ENCODE data around the gene C2orf49.
A peak's percentile ranks its signal among the peaks of the same experiment; 100 is the strongest.

C2orf49 gene

GRCh38 chr2:105327690-105328089, 9.7 kb upstream of the C2orf49 start:
- no peak for TF ChIP-seq CTCF (IDR thresholded peaks at IDR 0.05; ENCODE audit: control insufficient read depth, extremely low read depth, insufficient read depth)

GRCh38 chr2:105328281-105329196, 8.8 kb upstream of the C2orf49 start:
- no peak for TF ChIP-seq CTCF (IDR thresholded peaks at IDR 0.05; ENCODE audit: control insufficient read depth, extremely low read depth, insufficient read depth)
- no peak for DNase-seq (ENCODE audit: low read depth)
- H3K4me3 ChIP-seq (ENCODE audit: low read depth, low read length): peak overlapping the region; percentile 63

More at GRCh38 chr2:105327690-105328089, 9.7 kb upstream of the C2orf49 start:
- no peak for DNase-seq (ENCODE audit: low read depth)
- H3K4me3 ChIP-seq (ENCODE audit: low read depth, low read length): no peak overlapping the region

- H3K4me3 ChIP-seq (ENCODE audit: low read depth, low read length): peak overlapping the region; percentile 63
- no peak for TF ChIP-seq CTCF (IDR thresholded peaks at IDR 0.05; ENCODE audit: control insufficient read depth, extremely low read depth, insufficient read depth)
- no peak for DNase-seq (ENCODE audit: low read depth)
These were observed 8.2 kb upstream of the C2orf49 start for GRCh38 chr2:105329197-105329554.

- TF ChIP-seq CTCF (IDR thresholded peaks at IDR 0.05; ENCODE audit: control insufficient read depth, extremely low read depth, insufficient read depth): no peak
- H3K4me3 ChIP-seq (ENCODE audit: low read depth, low read length): peak within 1 kb of the TSS; percentile 63
- no peak for DNase-seq (ENCODE audit: low read depth)
These were observed 7.5 kb upstream of the C2orf49 start, which contains the start of gene TGFBRAP1 for GRCh38 chr2:105329561-105330495. TGFBRAP1 (minus strand) TSS chr2:105329735; CDS start chr2:105308301, 21,434 bp downstream.

- peak overlapping the region; percentile 59 for H3K4me3 ChIP-seq (ENCODE audit: low read depth, low read length)
- no peak for TF ChIP-seq CTCF (IDR thresholded peaks at IDR 0.05; ENCODE audit: control insufficient read depth, extremely low read depth, insufficient read depth)
- no peak for DNase-seq (ENCODE audit: low read depth)
These were observed 6.5 kb upstream of the C2orf49 start for GRCh38 chr2:105330681-105331375.

- no peak for TF ChIP-seq CTCF (IDR thresholded peaks at IDR 0.05; ENCODE audit: control insufficient read depth, extremely low read depth, insufficient read depth)
- H3K4me3 ChIP-seq (ENCODE audit: low read depth, low read length): no peak overlapping the region
These were observed 3.1 kb upstream of the C2orf49 start for GRCh38 chr2:105334211-105334610.

More at GRCh38 chr2:105334211-105334610, 3.1 kb upstream of the C2orf49 start:
- DNase-seq (ENCODE audit: low read depth): no peak

All from LNCaP clone FGC (cell line).